ENCODE measurements around the gene ARHGEF4. TPM values are rescaled to one million over a fixed set of nuclear protein-coding genes. Genes with fewer than 3 reads are reported as not detected.

Gene ARHGEF4
- total RNA-seq, 1 donor from 2014 or later: 2.6 TPM

DNA sequence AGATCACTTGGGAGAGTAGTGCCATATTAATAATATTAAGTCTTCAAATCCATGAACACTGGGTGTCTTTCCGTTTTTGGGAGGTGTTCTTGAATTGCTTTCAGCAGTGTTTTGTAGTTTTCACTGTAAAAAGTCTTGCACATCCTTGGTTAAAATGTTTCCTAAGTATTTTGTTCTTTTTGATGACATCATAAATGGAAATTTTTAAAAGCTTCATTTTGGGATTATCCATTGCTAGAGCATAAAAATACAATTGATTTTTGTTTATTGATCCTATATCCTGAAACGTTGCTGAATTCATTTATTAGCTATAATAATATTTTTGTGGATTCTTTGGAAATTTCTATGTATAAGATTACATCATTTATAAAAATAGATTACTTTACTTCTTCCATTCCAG lies 96.8 kb downstream of the ARHGEF4 start:
- Mint-ChIP-seq H3K4me3 (ENCODE audit: unreplicated experiment) (no peak overlapping the region), H3K4me1 (ENCODE audit: unreplicated experiment) (no peaks in the 10 kb centered on the region), H3K27ac (ENCODE audit: unreplicated experiment) (no peak overlapping the region), H3K36me3 (ENCODE audit: unreplicated experiment) (no peaks in the 10 kb centered on the region), H3K27me3 (ENCODE audit: unreplicated experiment) (no peaks in the 10 kb centered on the region), H3K9me3 (ENCODE audit: unreplicated experiment) (peaks cover 14% of the 10 kb centered on the region)
- TF ChIP-seq, protein P1, sequence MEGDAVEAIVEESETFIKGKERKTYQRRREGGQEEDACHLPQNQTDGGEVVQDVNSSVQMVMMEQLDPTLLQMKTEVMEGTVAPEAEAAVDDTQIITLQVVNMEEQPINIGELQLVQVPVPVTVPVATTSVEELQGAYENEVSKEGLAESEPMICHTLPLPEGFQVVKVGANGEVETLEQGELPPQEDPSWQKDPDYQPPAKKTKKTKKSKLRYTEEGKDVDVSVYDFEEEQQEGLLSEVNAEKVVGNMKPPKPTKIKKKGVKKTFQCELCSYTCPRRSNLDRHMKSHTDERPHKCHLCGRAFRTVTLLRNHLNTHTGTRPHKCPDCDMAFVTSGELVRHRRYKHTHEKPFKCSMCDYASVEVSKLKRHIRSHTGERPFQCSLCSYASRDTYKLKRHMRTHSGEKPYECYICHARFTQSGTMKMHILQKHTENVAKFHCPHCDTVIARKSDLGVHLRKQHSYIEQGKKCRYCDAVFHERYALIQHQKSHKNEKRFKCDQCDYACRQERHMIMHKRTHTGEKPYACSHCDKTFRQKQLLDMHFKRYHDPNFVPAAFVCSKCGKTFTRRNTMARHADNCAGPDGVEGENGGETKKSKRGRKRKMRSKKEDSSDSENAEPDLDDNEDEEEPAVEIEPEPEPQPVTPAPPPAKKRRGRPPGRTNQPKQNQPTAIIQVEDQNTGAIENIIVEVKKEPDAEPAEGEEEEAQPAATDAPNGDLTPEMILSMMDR (IDR thresholded peaks at IDR 0.05): no peak
- no peak for DNase-seq (ENCODE audit: extremely low spot score, unreplicated experiment)

DNA sequence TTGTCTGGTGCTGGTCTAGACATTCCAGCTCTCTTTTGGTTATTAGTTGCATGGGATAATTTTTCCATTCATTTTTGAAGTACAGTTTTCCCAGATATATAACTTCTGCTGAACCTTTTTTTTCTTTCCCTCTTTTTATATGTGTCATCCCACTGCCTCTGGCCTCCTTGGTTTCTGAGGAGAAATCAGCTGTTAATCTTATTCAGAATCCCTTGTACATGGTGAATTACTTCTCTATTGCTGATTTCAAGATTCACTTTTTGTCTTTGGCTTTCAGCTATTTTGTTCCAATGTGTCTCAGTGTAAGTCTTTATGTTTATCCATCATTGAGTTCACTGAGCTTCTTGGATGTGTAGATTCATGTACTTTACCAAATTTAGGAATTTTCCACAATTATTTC lies 99.7 kb downstream of the ARHGEF4 start:
- no peaks in the 10 kb centered on the region for H3K4me1 Mint-ChIP-seq (ENCODE audit: unreplicated experiment)
- no peak overlapping the region for H3K4me3 Mint-ChIP-seq (ENCODE audit: unreplicated experiment)
- no peak for DNase-seq (ENCODE audit: extremely low spot score, unreplicated experiment)
- no peaks in the 10 kb centered on the region for H3K27me3 Mint-ChIP-seq (ENCODE audit: unreplicated experiment)
- no peaks in the 10 kb centered on the region for H3K36me3 Mint-ChIP-seq (ENCODE audit: unreplicated experiment)
- TF ChIP-seq, protein P1 (IDR thresholded peaks at IDR 0.05): no peak
- no peak overlapping the region for H3K27ac Mint-ChIP-seq (ENCODE audit: unreplicated experiment)
- H3K9me3 Mint-ChIP-seq (ENCODE audit: unreplicated experiment): peaks cover 14% of the 10 kb centered on the region

DNA sequence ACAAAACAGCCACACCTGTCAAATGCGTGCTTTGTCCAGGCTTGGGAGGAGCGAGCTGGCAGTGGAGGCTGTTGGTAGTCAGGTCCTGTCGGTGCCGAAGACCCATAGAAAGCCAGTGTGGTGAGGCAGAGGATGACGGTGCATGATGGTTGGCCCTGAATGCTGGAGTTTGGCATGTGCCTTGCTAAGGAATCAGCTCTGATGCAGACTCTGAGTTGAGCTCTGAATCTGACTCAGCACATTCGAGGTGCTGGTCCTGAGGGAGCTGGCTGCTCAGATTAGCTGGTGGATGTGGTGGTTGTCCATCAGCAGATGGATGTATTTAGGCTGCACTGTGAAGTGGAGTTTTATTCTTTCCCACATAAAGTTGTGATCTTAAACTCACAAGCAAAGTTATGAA lies 111.3 kb downstream of the ARHGEF4 start:
- no peaks in the 10 kb centered on the region for H3K36me3 Mint-ChIP-seq (ENCODE audit: unreplicated experiment)
- peaks cover 17% of the 10 kb centered on the region for H3K9me3 Mint-ChIP-seq (ENCODE audit: unreplicated experiment)
- no peaks in the 10 kb centered on the region for H3K27me3 Mint-ChIP-seq (ENCODE audit: unreplicated experiment)
- H3K4me3 Mint-ChIP-seq (ENCODE audit: unreplicated experiment): no peak overlapping the region
- peak; percentile 78 for DNase-seq (ENCODE audit: extremely low spot score, unreplicated experiment)
- no peak overlapping the region for H3K27ac Mint-ChIP-seq (ENCODE audit: unreplicated experiment)
- H3K4me1 Mint-ChIP-seq (ENCODE audit: unreplicated experiment): no peaks in the 10 kb centered on the region
- TF ChIP-seq, protein P1 (IDR thresholded peaks at IDR 0.05): no peak

DNA sequence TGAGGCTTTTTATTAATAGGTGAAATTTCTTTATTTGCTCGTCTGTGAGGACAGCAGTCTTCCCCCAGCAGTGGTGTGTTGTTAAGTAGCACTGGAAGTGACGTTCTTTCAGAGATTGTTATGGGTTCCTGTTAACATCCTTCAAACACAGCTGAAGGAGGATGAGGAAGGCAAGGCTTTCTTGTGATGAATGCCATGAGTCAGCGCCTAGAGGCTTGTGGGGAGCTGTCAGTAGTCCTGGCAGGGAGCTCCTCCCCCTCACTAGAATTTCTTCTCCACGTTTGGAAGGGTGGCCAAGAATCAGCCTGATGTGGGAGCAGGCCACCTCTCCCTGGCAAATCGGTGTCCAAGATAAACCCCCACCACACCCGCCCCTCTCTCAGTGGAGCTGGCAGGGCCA lies 113.2 kb downstream of the ARHGEF4 start:
- Mint-ChIP-seq H3K36me3 (ENCODE audit: unreplicated experiment) (no peaks in the 10 kb centered on the region), H3K9me3 (ENCODE audit: unreplicated experiment) (peaks cover 5% of the 10 kb centered on the region), H3K27ac (ENCODE audit: unreplicated experiment) (no peak overlapping the region)

DNA sequence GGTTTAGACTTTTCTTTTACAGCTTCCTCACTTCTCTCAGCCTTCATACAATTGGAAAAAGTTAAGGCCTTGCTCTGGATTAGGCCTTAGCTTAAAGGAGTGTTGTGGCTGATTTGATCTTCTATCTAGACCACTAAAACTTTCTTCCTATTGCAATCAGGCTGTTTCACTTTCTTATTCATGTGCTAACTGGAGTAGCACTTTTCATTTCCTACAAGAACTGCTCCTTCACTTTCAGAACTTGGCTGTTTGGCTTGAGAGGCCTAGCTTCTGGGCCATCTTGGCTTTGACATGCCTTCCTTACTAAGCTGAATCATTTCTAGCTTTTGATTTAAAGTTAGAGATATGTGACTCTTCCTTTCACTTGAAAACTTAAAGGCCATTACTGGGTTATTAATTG lies 114.3 kb downstream of the ARHGEF4 start:
- DNase-seq (ENCODE audit: extremely low spot score, unreplicated experiment): no peak
- TF ChIP-seq, protein P1 (IDR thresholded peaks at IDR 0.05): no peak
- H3K27me3 Mint-ChIP-seq (ENCODE audit: unreplicated experiment): no peaks in the 10 kb centered on the region
- peaks cover 13% of the 10 kb centered on the region for H3K9me3 Mint-ChIP-seq (ENCODE audit: unreplicated experiment)
- no peaks in the 10 kb centered on the region for H3K4me1 Mint-ChIP-seq (ENCODE audit: unreplicated experiment)
- H3K4me3 Mint-ChIP-seq (ENCODE audit: unreplicated experiment): no peak overlapping the region
- H3K36me3 Mint-ChIP-seq (ENCODE audit: unreplicated experiment): no peaks in the 10 kb centered on the region
- H3K27ac Mint-ChIP-seq (ENCODE audit: unreplicated experiment): no peak overlapping the region

More for the DNA sequence above, 113.2 kb downstream of the ARHGEF4 start:
- TF ChIP-seq, protein P1 (IDR thresholded peaks at IDR 0.05): no peak
- Mint-ChIP-seq H3K4me1 (ENCODE audit: unreplicated experiment) (no peaks in the 10 kb centered on the region), H3K27me3 (ENCODE audit: unreplicated experiment) (no peaks in the 10 kb centered on the region), H3K4me3 (ENCODE audit: unreplicated experiment) (no peak overlapping the region)
- peak; percentile 63 for DNase-seq (ENCODE audit: extremely low spot score, unreplicated experiment)

Measured in osteocyte (in vitro differentiated cells).